Skin epidermis (tissue), 12 donors: ENCODE data around the gene GDPD4.
A peak's percentile ranks its signal among the peaks of the same experiment; 100 is the strongest.

ENCODE experiments used
- H3K27ac ChIP-seq, 21 experiments: fragments of 200-600 bp; sonication (generic) in 11 of 21; one replicate each; pipeline ENCODE4 v1.5.0; 2020; ENCODE audit warnings: mild to moderate bottlenecking in 3 of 21, inconsistent platforms in 2 of 21, moderate library complexity in 2 of 21
- H3K4me3 ChIP-seq, 7 experiments: fragments of 200-600 bp; sonication (generic) in 2 of 7; one replicate each; pipeline ENCODE4 v1.5.0; 2020; ENCODE audit warnings: inconsistent platforms in 2 of 7, mild to moderate bottlenecking in 2 of 7, moderate library complexity in 1 of 7

The GDPD4 gene

DNA sequence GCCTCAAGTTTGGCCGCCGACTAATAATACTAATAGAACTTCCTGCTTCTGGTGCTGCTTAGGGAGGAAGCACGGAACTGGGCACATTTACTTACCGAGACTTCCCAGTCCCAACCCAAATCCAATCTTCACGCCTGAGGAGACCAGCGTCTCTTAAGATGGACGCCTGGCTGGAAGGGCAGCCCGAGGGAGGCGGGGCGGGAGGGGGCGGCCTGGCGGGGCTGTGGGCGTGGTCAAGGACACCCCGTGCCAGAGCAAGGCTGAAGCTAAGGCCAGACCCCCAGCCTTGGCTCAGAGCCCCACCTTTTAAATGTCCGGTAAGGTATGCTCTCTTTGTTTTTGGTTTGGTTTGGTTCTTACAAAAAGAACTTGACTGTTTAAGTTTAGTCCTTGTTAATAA, at the start of gene GDPD4:
TSS of gene GDPD4 (minus strand) at position 177 of the 400 bp plus-strand sequence. CDS start 16,549 bp downstream, outside the sequence.
- no peak within 1 kb of the TSS for H3K4me3 ChIP-seq
- H3K27ac ChIP-seq = no peak within 1 kb of the TSS

GRCh38 chr11:77347948-77348347, 46.5 kb upstream of the GDPD4 start:
- Histone ChIP-seq H3K4me3 (no peak overlapping the region), H3K27ac (no peak overlapping the region)

GRCh38 chr11:77346906-77347603, 45.6 kb upstream of the GDPD4 start:
- Histone ChIP-seq H3K4me3 (no peak overlapping the region), H3K27ac (no peak overlapping the region)

- no peak overlapping the region for H3K27ac ChIP-seq
- no peak overlapping the region for H3K4me3 ChIP-seq
Measured at GRCh38 chr11:77345621-77346020, 44.1 kb upstream of the GDPD4 start.

GRCh38 chr11:77340501-77340900, 39.0 kb upstream of the GDPD4 start:
- Histone ChIP-seq H3K27ac (no peak overlapping the region), H3K4me3 (no peak overlapping the region)

- H3K27ac ChIP-seq = no peak overlapping the region
- H3K4me3 ChIP-seq = no peak overlapping the region
Measured at GRCh38 chr11:77332259-77332658, 30.8 kb upstream of the GDPD4 start.

GRCh38 chr11:77325159-77325558, 23.7 kb upstream of the GDPD4 start:
- Histone ChIP-seq H3K27ac (no peak overlapping the region), H3K4me3 (no peak overlapping the region)

DNA sequence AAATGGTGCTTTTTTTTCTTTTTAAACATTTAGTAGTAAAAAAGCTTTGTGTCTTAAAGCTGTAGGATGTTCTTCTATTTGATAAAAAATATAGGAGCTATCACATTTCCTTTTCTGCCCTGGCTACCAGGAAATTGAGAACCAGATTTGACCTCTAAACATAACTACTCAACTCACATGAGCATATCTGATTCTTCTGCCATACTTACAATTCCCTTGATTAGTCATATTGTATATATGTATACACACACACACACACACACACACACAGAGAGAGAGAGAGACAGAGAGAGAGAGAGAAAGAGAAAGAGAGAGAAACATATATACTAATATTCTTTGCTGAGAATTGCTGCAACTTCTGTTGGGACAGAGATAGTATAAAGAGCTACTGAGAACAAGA, 23.0 kb upstream of the GDPD4 start:
- Histone ChIP-seq H3K27ac (no peak overlapping the region), H3K4me3 (no peak overlapping the region)

DNA sequence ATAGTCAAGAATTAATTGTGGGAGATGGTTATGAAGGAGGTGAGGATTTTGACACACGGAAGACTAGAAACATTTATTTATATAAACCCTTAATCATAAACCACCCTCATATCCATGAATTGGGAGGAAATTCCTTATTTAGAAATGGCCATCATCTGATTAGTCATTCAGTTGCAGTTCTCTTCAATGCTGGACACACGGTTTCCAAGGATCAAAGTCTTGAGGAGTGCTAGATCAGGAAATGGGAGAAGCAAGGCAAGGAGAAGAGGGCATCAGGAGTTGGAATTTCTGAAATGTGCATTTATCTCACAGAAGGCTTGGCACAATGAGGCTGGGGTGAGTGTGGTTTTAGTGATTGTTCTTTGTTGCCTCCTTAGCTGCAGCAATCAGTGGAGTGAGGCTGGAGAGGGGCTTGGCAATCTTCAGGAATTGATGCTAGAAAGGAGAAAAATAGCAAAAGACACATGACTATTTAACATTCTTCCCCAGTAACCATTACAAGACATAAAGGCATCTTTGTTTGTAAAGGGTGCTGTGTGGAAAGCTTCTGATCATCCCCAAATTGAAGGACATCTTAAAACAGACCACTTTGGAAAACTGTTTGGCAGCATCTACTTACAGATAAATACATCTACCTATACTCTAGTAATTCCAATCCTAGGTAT, 21.6 kb upstream of the GDPD4 start:
- H3K4me3 ChIP-seq = no peak overlapping the region
- no peak overlapping the region for H3K27ac ChIP-seq

DNA sequence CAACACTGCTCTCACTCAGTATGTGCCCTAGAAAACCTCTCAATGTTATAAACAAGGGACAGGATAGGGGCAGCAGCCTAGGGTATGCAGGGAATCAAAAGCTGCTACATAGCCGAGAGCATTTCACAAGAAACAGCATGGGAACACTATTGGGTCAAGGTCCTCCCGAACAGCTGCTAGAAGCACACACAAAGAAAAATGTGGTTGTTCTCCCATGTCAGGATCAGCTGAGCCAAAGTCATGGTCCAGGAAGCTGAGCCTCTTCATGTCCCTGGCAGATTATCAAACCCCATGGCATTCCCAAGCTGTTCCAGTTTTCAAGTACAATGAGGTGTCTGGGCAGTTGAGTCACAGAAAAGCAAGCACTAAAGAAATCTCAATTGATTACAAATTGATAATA, 21.0 kb upstream of the GDPD4 start:
- Histone ChIP-seq H3K4me3 (no peak overlapping the region), H3K27ac (peak overlapping the region in 1 of 21 experiments; percentile 9)

GRCh38 chr11:77320351-77320750, 18.9 kb upstream of the GDPD4 start:
- Histone ChIP-seq H3K4me3 (no peak overlapping the region), H3K27ac (no peak overlapping the region)

GRCh38 chr11:77318600-77318999, 17.1 kb upstream of the GDPD4 start:
- H3K27ac ChIP-seq = no peak overlapping the region
- H3K4me3 ChIP-seq = no peak overlapping the region

- no peak overlapping the region for H3K4me3 ChIP-seq
- no peak overlapping the region for H3K27ac ChIP-seq
Measured at GRCh38 chr11:77316733-77317342, 15.4 kb upstream of the GDPD4 start.

GRCh38 chr11:77312107-77312506, 10.6 kb upstream of the GDPD4 start:
- no peak overlapping the region for H3K4me3 ChIP-seq
- H3K27ac ChIP-seq = no peak overlapping the region

DNA sequence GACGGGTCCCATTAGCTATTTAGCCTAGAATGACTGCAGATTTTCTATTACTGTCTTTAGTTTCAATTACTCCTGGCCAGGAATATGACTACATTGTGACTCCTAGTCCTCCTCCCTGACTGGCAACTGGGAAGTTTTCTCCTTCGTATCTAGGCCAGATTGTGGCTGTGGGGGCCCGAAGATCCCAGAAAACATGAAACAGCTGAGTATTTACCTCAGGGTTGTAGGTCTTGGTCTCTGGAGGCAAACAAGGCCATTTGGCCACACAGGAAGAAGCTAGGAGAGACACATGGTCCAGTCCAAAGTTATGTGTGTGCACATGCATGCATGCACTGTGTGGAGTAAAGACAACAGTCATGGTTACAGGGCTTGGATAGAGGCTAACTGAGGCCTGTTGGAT, 10.2 kb upstream of the GDPD4 start:
- H3K27ac ChIP-seq = no peak overlapping the region
- no peak overlapping the region for H3K4me3 ChIP-seq

DNA sequence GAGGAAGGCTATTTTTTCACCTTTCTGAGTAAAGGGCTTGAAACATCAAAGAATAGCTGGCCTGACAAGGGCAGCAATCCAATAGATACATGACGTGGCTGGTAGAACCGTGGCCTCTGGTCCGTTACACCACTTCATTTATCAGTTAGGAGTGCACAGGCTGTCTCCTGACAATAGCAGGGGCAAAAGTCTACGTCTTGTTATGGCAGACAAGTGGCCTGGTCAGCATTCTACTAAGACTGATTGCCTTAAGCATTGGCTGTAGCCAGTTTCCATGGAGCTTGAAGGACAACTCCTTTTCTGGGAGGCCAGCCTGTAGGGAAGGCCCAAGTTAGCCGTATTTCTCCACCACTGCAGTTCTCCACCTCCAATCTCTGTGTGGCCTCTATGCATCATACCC, 9.2 kb upstream of the GDPD4 start:
- H3K4me3 ChIP-seq = no peak overlapping the region
- no peak overlapping the region for H3K27ac ChIP-seq

DNA sequence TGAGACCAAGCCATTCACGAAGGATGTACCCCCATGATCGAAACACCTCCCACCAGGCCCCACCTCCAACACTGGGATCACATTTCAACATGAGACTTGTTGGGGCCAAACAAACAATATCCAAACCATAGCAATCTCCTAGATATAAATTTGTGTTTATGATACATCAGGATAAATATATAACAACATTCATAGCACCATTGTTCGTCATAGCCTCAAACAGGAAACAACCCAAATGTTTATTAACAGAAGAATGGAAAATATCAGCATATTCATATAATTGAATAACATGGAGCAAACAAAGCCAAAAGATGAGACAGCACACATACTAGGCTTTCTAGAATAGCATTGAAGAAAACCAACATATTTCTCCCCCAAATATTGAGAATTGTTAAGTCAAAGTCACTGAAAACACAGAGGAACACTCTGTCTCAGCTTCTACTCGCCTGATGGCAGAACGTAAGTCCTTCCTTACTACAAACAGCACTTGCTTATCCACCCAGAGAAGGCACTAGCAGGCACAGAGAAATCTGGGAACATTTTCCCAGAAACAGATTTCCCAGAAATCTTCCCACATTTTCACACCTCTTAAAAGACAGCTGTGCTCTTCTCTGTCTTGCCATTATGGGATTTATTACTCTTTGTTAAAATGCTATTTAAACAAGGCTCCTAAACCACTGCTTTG, 8.1 kb upstream of the GDPD4 start:
- Histone ChIP-seq H3K4me3 (no peak overlapping the region), H3K27ac (peak overlapping the region in 5 of 21 experiments; percentile 5 to 57 (median 29))

DNA sequence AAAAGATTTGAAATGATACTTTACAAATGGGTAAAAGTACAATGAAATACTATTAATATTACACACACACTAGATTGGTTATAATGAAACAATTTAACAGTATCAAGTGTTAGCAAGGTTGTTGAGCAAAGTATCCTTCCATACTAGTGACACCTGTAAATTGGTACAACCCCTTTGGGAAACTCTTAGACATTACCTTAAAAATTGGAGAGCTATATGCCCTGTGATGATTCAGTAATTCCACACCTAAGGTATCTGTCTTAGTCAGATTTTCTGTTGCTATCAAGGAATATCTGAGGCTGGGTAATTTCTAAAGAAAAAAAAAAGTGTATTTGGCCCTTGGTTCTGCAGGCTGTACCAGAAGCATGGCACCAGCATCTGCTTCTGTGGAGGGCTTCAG, 7.4 kb upstream of the GDPD4 start:
- H3K4me3 ChIP-seq = no peak overlapping the region
- H3K27ac ChIP-seq = peak overlapping the region in 5 of 21 experiments; percentile 5 to 57 (median 29)

- Histone ChIP-seq H3K27ac (no peak overlapping the region), H3K4me3 (no peak overlapping the region)
Measured at GRCh38 chr11:77303328-77303727, 1.8 kb upstream of the GDPD4 start.

- Histone ChIP-seq H3K27ac (no peak overlapping the region), H3K4me3 (no peak overlapping the region)
Measured at GRCh38 chr11:77302752-77303151, 1.3 kb upstream of the GDPD4 start.

DNA sequence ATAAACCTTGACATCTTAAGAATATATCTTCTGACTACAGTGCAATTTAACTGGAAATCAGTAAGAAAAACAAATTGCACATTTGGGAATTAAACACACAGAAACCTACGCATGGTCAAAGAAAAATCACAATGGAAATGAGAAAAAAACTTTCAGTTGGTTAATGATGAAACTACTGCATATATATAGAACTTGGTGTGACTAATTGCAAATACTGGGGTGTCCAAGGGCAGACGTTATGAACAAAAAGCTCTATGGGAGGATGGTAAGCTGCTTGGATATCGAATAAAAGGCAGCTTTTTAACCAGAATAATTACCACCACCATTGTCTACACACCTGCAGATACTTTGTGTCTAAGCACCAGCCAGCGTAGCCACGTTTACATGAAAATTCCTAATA, 791 bp downstream of the GDPD4 start:
- Histone ChIP-seq H3K27ac (no peak overlapping the region), H3K4me3 (no peak overlapping the region)
